ENCODE data around the gene ACVRL1.

ACVRL1 gene

DNA sequence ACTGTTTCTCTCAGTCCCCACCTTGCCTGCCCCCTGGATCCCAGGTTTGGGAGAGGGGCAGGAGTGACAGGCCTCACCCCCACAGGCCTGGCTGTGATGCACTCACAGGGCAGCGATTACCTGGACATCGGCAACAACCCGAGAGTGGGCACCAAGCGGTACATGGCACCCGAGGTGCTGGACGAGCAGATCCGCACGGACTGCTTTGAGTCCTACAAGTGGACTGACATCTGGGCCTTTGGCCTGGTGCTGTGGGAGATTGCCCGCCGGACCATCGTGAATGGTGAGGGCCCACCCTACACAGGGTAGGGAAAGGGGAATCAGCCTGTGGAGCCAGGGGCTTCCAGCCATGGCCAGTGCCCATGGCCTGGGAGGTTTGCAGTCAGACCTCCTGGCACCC, 8.6 kb downstream of the ACVRL1 start:
- DNase-seq (ENCODE audit: low spot score): no peak

DNA sequence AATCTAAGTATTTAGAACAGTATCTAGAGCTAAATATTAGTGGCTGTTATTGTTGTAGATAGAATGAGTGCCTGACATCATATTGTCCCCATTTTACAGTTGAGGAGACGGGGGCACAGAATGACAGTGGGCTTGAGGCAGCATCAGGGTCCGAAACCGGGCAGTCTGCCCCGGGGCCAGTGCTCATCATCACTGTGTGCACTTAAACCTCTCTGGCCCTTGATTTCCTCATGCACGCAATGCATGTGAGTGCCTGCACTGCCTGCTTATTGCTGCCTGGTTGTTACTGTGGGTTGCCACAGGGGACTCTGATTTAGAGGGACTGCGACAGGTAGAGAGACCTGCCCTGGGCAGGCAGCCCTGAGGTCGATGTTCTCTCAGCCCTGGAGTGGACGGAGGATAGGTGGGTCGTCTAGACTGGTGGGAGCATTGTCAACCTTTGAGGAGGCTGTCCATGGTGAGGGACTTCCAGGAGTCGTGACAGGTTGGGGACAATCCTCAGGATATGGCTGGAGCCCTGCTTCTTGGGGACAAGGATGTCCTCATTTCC, 9.8 kb downstream of the ACVRL1 start:
- DNase-seq (ENCODE audit: low spot score): no peak

DNA sequence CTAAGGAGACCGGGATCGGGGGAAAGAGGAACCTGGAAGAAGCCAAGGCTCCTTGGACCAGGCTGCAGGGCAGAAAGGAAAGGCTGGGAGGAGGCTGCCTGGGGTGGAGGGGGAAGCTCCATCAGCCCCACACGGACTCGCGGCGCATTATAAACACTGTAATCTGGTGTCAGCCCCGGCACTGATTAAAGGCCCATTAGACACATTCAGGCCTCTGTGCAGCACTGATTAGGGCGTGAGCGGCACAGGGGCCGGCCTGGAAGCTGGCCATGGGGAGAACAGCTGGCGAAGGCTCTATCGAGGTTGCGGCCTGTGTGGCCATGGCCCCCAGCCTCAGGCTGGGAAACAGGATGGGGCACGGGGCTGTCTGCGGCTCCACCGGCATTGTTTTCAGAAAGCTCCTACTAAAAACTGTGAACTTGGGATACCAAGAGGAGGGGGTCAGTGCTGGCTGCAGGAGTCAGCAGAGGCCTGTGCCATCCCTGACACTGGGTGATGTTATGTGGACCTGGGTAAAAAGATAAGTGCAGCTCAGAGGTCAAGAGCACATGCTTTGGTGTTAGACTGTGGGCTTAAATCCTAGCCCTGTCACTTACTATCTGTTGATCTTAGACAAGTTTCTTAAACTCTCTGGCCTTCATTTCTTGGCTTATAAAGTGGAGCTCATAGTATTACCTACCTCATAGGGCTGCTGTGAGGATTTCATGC, 10.6 kb downstream of the ACVRL1 start:
- DNase-seq (ENCODE audit: low spot score): no peak

DNA sequence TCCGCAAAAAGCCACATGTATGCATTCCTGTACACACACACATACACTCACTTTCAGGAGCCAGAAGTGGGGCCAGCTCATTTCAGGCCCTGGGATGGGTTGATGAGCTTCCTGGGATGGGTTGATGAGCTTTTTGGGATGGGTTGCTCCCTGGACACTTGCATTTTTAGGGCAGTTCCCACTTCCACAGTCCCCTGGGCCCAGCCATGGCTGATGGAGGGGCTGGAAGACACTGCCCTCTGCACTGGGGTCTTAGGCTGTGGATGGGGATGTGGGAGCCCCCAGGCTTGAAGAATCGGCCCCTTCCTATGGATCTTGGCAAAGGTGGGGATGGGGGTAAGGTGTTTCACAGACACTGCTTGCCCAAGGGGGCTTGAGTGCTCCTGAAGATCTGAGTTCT, 12.7 kb downstream of the ACVRL1 start:
- DNase-seq (ENCODE audit: low spot score): no peak

DNA sequence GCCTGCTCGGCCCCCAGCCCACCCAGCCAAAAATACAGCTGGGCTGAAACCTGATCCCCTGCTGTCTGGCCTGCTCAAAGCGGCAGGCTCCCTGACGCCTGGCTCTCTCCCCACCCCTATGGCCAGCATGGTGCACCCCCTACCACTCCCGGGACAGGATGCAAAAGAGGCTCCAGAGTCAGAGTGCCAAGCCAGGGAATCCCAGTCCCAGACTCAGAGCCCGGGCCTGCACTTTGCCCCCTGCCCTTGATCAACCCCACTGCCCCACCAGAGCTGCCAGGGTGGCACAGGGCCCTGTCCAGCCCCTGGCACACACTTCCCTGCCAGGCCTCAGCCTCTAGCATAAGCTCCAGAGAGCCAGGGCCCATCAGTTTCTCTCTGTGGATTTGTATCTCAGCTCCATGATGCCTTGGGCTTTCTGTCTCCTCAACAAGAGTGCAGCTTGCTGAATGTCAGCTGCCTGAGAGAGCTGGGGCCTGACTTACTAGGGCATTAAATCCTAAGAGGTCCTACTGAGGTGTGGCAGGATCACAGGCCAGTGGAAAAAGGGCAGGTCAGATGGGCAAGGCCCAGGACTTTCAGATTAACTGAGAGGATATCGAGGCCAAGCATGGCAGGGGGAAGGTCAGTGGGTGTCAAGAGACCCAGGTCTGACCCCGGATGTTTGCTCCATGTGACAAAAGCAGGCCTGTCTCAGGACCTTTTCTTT, 13.9 kb downstream of the ACVRL1 start:
- no peak for DNase-seq (ENCODE audit: low spot score)

DNA sequence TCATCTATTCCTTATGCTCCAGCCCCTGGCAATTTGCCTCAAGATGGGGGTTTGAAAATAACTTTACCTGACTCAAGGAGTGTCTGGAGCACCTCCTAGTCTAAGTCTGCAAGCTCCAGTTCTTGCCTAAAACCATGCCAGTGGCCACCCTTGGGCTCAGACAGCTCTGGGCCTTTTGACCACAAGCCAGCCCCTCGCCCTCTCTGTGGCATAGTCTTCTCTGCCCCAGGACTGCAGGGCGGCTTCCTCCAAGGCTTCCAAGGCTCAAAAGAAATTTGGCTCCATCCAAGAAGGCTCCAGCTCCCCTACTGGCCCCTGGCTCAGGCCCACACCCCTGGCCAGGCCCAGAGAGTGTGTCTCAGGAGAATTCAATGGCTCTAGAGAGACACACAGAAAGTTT, 14.8 kb downstream of the ACVRL1 start:
- no peak for DNase-seq (ENCODE audit: low spot score)

DNA sequence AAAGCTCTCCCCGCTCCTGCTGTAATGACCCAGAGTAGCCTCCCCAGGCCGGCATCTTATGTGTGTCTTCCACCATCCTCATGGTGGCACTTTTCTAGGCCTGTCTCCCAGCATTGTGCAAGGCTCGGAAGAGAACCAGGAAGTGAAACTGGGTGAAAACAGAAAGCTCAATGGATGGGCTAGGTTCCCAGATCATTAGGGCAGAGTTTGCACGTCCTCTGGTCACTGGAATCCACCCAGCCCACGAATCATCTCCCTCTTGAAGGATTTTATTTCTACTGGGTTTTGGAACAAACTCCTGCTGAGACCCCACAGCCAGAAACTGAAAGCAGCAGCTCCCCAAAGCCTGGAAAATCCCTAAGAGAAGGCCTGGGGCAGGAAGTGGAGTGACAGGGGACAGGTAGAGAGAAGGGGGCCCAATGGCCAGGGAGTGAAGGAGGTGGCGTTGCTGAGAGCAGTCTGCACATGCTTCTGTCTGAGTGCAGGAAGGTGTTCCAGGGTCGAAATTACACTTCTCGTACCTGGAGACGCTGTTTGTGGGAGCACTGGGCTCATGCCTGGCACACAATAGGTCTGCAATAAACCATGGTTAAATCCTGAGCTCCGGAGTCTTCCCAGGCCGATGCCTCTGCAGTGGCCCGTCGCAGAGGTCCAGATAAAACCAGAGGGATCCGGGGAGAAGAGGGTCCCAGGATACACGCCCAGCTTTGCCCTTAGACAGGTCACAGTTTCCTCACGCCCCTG, 15.6 kb downstream of the ACVRL1 start:
- peak; percentile 78 for DNase-seq (ENCODE audit: low spot score)

DNA sequence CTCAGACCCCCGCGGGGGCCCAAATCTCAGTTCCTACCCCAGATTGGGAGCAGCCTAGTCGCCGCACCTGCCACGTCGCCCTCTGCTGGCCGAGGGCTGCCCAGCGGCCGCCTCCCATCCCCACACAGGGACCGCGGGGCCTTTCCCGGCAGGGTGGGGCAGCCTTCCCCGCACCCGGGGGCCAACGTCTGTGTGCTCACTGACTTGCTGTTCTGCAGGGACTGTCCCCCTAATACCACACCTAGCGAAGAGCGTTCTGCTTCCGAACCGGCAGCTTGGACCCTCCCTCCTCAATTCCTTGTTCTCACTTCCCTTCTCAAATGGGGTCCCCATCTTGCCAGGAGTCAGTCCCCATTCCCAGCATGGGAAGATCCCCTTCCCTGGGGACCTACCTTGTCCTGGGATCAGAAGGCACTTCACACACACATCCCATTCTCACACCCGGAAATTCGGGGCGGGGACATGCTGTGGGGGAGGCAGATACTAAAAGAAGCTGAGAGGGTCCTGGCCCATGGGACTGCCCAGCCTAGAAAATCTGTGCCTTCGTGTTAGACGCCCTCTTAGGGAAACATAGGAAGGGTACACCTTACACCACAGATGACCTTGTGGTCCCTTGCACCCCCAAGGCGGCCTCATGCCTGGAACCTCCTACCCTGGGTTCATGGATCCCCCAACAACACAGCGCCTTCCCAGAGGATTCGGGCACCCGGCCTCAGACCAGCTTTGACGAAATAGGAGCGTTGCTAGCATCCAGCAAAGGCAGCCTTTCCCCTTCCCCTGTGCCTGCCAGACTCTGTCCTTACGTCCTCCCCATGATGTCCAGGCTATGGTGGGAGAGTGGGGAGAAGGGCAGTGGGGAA, 16.4 kb downstream of the ACVRL1 start:
- no peak for DNase-seq (ENCODE audit: low spot score)

DNA sequence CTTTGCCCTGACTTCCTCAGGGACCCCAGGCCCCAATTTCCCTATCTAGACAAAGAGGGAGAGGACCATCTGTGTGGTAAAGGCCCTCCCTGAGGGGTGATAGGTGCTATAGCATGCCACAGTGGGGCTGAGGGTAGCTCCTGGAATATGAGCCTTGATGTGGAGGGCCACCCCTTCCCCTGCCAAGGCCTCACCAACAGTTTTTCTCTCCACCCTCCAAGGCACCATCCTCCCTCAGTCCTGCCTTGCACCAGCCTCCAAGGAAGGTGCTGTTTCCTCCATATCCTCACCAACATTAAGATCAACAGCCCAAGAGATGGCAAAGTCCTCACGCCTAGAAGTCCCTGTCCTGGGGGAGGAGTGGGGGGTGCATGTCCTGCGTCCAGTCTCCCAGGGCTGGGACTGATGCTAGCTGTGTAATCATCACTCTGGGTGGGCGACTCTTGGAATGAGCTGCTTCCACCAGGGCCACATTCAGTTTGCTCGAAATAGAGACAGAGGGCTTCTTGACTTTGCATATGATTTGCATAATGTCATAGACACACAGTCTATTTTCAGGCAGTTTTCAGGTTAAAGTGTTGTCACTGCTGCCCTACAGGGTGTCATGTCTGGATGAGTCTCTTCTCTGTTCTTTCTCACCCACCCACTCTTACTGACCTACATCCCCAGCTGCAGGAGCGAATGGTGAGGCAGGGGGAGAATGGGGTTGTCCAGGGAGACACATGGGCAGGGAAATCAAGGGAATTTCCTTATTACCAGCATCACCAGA, 17.4 kb downstream of the ACVRL1 start:
- DNase-seq (ENCODE audit: low spot score): no peak

DNA sequence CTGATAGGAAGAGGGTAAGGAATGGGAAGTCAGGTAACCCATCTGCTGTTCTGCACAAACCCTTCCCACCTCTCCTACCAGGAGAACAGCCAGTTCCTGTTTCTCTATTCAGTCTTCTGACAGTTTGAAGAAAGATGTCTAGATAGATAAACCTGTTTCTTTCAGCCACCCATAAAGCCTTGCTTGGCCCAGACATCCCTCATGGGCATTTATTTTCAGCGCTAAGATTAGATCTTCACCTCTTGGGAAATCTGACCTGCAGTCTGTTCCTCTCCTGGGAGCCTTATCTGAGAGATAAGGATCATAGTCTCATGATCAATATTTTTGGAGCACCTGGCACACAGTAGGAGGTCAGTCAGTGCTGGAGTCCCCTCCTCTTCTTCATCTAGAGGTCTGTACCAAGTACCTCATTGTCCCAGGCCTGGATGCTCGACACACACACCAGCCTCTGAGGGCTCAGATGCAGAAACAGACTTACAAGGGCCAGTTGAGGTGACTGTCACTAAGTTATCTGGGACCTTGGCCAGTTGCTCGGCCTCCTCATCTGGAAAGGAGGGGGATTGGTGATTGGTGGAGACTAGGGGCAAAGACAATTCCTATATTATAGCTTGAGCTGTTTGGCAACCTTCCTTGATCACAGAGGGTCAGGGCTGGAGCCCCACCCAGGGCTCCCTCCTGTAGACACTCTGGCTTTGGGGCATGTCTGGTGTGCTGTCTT, 18.2 kb downstream of the ACVRL1 start:
- DNase-seq (ENCODE audit: low spot score): no peak

DNA sequence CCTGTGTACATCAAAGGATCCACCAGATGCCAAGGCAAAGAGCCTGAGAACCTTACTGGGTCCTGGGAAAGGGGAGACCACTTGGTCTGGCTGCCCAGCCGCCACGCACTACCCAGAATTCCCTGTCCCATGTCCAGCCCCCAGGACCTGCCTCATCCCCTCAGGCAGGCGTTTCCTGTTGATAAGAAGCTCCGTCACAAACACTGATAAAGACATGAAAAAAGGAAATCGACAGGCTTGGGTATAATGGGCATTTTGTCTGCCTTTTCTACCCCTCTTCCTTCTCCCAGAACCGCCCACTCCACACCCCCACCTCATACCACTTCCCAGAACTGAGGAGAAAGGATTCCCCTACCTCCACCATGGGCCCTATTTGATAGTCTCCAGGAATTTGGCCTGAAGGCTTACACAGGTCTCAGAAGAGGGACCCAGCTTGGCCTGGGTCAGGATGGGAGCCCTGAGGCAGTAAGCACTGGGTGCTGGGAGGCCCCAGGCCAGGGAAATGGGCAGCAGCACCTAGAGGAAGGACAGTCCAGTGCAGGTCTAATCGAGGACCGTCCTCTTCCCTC, 18.8 kb downstream of the ACVRL1 start:
- DNase-seq (ENCODE audit: low spot score): no peak

DNA sequence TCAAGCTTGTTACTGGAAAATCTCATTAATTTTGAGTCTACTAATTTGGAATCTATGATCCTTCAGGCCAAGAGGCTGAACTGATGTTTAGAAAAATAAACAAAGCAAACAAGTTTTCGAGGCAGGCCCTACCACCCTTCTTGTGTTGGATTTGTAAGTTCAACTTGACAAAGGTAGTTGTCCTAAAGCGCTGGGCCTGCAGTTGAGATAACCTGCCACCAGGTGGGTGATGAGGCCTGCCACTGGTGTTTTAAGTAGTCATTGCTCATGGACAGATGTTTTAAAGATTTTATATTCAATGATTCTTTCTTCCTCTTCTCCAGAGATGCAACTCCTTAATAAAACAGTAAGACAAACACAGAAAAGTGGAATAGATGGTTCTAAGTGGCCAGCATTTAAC, 19.4 kb downstream of the ACVRL1 start:
- no peak for DNase-seq (ENCODE audit: low spot score)

DNA sequence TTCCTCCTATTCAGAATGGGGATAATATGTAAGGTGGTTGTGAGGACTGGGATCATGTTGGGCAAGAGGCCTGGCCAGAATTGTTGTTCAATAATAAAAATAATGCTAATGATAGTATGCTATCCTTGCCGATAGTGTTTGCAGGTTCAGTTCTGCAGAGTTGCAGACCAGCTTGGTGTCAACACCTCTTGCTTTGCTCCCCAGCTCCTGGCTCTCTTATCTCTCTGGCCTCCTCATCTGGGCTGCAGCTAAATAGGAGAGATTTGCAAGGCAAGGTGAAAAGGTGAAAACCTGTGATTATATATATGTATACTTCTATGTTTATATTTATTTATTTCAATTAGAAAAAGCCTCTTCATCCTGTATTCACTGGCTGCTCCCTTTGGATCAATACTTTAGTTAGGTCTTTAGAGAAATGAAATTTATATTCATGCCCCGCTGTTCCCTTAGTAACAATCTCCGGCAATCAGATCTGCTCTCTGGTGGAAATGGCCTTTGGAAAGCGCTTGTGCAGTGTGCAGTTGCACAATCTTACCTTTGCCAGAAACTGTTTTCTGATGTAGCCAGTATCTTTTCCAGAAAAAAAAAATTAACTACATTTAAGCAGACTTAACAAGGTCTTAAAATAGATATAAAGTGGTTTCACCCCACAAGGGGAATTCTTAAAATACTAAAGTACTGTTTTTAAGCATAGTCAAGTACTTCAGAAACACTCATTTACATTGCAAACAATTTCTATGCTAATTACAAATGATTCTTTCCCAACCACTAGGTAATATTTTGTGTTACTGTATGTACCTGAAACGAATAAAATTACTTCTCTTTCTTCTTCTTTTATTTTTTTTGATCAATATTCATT, 25.1 kb downstream of the ACVRL1 start:
- DNase-seq (ENCODE audit: low spot score): no peak

DNA sequence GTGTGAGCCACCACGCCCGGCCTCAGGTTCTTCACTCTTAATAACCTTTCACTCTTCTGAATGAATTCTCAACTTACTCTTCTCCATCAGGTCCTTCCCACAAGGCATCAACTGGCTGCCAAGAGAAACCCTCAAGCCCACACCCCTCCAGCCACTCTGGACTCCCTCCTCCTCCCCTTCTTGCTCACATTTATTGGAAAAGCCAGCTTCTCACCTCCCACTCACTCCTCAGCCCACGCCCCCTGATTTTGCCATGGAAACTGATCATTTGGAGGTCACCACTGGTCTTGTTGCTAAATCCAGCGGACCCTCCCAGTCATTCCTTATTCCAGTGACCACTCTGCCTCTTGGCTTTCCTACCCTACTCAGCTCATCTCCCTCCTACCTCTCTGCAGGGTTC, 26.8 kb downstream of the ACVRL1 start:
- no peak for DNase-seq (ENCODE audit: low spot score)

DNA sequence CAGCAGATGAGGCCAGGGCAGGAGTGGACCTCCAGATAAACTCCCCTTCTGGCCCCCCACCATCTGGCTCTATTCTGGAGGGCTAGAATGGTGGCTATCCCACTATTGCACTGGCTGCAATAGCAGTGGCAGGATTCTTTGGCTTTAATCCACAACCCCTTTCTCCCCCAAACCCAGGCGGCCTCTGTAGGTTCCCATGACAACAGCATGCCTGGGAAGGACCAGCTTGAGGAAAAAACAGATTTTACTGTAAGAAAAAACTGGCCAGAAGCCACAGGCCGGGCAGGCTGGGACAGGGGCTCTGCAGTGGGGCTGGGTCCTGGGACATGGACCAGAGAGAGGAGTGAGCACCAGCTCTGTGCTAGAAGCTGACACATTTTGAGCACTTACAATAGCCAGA, 30.6 kb downstream of the ACVRL1 start:
- DNase-seq (ENCODE audit: low spot score): no peak

DNA sequence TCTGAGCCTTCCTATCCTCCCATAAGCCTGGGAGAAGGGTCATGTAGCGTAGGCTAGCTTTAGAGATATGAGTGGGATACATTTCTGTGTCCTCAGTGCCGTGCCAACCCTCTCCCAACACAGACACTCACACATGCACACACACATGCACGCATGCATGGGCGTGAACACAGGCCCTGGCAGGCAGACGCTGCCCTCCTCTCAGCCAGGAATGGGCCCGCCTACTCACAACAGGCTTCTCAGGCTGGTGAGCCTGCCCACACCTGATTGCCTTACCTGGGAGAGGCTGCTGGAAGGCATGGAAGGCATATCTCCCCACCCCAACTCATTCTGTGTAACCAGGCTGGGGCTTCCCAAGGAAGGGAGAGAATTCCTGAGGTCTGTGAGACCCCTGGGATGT, 31.4 kb downstream of the ACVRL1 start:
- DNase-seq (ENCODE audit: low spot score): no peak

DNA sequence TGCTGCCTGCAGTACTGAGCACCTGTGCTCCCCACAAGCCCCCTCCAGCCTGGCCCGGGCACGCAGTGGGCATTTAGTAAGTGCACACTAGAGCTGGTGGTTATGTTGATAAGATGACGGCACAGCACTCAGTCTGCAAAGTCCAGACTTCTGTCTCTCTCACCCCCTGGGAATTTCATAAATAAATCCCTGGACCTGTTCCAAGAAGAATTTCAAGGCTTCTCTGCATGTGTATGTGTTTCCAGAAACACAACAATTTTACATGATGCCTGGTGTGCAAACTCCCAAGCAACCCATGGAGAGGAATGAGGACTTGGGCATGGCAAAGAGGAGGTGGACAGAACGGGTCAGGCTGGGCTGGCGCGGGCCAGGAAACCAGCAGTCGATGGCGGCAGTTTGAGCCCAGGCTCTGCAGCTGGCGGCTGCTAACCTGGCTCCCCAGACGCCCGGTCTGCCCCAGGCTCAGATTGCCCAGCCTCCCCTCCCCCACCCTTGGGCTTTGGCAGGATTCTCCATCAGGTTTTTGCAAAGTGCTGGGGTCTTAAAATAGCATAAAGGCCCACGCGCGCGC, 33.8 kb downstream of the ACVRL1 start:
- no peak for DNase-seq (ENCODE audit: low spot score)

DNA sequence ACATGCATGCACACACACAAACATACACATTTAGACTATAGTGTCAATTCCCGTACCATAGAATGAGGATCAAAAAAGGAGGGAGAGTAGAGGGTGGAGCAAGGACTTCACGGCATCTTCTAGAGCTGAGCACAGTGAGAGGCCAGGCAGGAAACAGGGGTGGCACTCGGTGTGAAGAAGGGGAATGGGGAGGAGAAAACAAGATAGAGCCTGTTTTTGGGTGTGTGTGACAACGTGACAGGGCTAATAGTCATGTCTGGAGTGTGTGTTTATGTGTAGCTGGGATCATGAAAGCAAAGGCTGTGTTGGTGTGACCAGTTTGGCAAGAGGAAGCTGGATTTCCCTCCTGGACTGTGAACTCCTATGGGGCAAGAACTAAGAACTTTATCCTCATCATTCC, 34.3 kb downstream of the ACVRL1 start:
- DNase-seq (ENCODE audit: low spot score): no peak

DNA sequence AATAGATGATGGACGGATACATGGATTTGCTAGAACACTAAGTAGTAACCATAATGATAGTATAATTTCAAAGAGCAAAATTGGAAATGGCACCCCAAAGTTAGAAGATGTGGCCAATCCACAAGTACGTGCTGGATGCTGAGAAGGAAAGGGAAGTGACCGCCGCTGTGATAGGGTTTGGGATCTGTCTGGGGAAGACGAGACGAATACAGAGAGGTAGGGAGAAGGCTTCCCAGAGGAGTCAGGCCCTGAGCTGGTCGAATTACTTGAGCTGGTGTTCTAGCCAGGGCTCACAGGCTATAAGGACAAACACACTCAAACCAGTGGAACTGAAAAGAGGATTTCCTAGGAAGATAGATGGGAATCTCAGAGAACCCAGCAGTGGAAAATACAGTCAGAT, 34.8 kb downstream of the ACVRL1 start:
- no peak for DNase-seq (ENCODE audit: low spot score)

Measured in pons (tissue), 1 donor.